HEK293 (cell line): ENCODE results near the gene DFFA.

Experiments used
- CTCF ChIA-PET: fragments of 350-600 bp; formaldehyde crosslinking; extraction: SDS; loops from one replicate; lab custom pipeline; 2021; ENCODE audit warnings: antibody characterized with exemption; lab: Yijun Ruan, JAX
- POLR2A ChIA-PET: fragments of 300-600 bp; formaldehyde crosslinking; extraction: SDS; loops from one replicate; lab custom pipeline; 2020; ENCODE audit warnings: antibody characterized with exemption, inconsistent platforms; lab: Yijun Ruan, JAX
- H3K27ac ChIP-seq: fragments of 200-500 bp; sonication (Bioruptor generic); 2 replicates; pipeline ENCODE4 v1.5.1; 2014; ENCODE audit warnings: low read depth, low read length, control low read depth, inconsistent platforms; ENCODE audit errors: extremely low read depth
- H3K36me3 ChIP-seq, 2 experiments: fragments of 200-500 bp in 1 of 2; sonication (Bioruptor generic) in 1 of 2; 1 replicate in 1 of 2; 2 replicates in 1 of 2; pipeline ENCODE4 v1.5.1; 2014 to 2017; ENCODE audit warnings: inconsistent platforms in 2 of 2, low read length in 2 of 2; ENCODE audit not compliant: control insufficient read depth in 2 of 2, insufficient read depth in 1 of 2
- H3K4me1 ChIP-seq: fragments of 200-500 bp; sonication (Bioruptor generic); 2 replicates; pipeline ENCODE4 v1.5.1; 2014; ENCODE audit warnings: mild to moderate bottlenecking, low read length, inconsistent platforms; ENCODE audit not compliant: control insufficient read depth, insufficient read depth
- H3K4me3 ChIP-seq: 2 replicates; pipeline ENCODE4 v1.5.1; 2011; ENCODE audit warnings: low read depth, mild to moderate bottlenecking, control low read depth, low read length, moderate library complexity
- H3K9me3 ChIP-seq: fragments of 200-500 bp; sonication (Bioruptor generic); 2 replicates; pipeline ENCODE4 v1.5.1; 2014; ENCODE audit warnings: low read depth, low read length, inconsistent platforms; ENCODE audit not compliant: control insufficient read depth, insufficient read depth
- GFI1B ChIP-seq: fragments of 450-650 bp; formaldehyde crosslinking; IDR thresholded peaks from 2 replicates; pipeline ENCODE4 v1.5.1; 2016; ENCODE audit warnings: missing biosample characterization, missing genetic modification characterization
- KLF16 ChIP-seq: fragments of 450-650 bp; formaldehyde crosslinking; IDR thresholded peaks from 2 replicates; pipeline ENCODE4 v1.5.1; 2017; ENCODE audit warnings: missing biosample characterization, missing genetic modification characterization
- MEIS1 ChIP-seq: sonication (generic); formaldehyde crosslinking; IDR thresholded peaks from 2 replicates; pipeline ENCODE4 v1.8.1; 2022; ENCODE audit warnings: missing genetic modification reagents, mild to moderate bottlenecking, borderline replicate concordance
- MZF1 ChIP-seq: fragments of 450-650 bp; formaldehyde crosslinking; IDR thresholded peaks from 2 replicates; pipeline ENCODE4 v1.5.1; 2017; ENCODE audit warnings: missing biosample characterization, missing genetic modification characterization, borderline replicate concordance
- SCRT1 ChIP-seq: fragments of 450-650 bp; formaldehyde crosslinking; IDR thresholded peaks from 2 replicates; pipeline ENCODE4 v1.5.1; 2016; ENCODE audit warnings: missing biosample characterization, missing genetic modification characterization, borderline replicate concordance
- SP3 ChIP-seq: fragments of 450-650 bp; formaldehyde crosslinking; IDR thresholded peaks from 2 replicates; pipeline ENCODE4 v1.5.1; 2016; ENCODE audit warnings: missing biosample characterization, missing genetic modification characterization
- ZBTB21 ChIP-seq: fragments of 450-650 bp; formaldehyde crosslinking; IDR thresholded peaks from 2 replicates; pipeline ENCODE4 v1.5.1; 2017; ENCODE audit warnings: missing biosample characterization, missing genetic modification characterization
- ZBTB7A ChIP-seq: fragments of 450-650 bp; formaldehyde crosslinking; IDR thresholded peaks from 2 replicates; pipeline ENCODE4 v1.5.1; 2016; ENCODE audit warnings: low read depth, missing biosample characterization, missing genetic modification characterization
- ZFP41 ChIP-seq: fragments of 450-650 bp; formaldehyde crosslinking; IDR thresholded peaks from 2 replicates; pipeline ENCODE4 v1.5.1; 2016; ENCODE audit warnings: missing biosample characterization, missing genetic modification characterization, borderline replicate concordance
- ZNF174 ChIP-seq: fragments of 450-650 bp; formaldehyde crosslinking; IDR thresholded peaks from 2 replicates; pipeline ENCODE4 v1.5.0; 2017; ENCODE audit warnings: missing biosample characterization, mild to moderate bottlenecking, missing genetic modification characterization
- ZNF175 ChIP-seq: fragments of 450-650 bp; formaldehyde crosslinking; IDR thresholded peaks from 2 replicates; pipeline ENCODE4 v1.5.1; 2016; ENCODE audit warnings: missing biosample characterization, missing genetic modification characterization
- ZNF184 ChIP-seq: fragments of 450-650 bp; IDR thresholded peaks from 2 replicates; pipeline ENCODE4 v1.5.1; 2018; ENCODE audit warnings: missing biosample characterization, mild to moderate bottlenecking, missing genetic modification characterization
- ZNF221 ChIP-seq: fragments of 450-650 bp; formaldehyde crosslinking; IDR thresholded peaks from 2 replicates; pipeline ENCODE4 v1.5.1; 2017; ENCODE audit warnings: missing biosample characterization, missing genetic modification characterization, borderline replicate concordance
- ZNF266 ChIP-seq: fragments of 450-650 bp; formaldehyde crosslinking; IDR thresholded peaks from 2 replicates; pipeline ENCODE4 v1.5.1; 2016; ENCODE audit warnings: missing biosample characterization, missing genetic modification characterization, low read depth
- ZNF311 ChIP-seq: fragments of 450-650 bp; formaldehyde crosslinking; IDR thresholded peaks from 2 replicates; pipeline ENCODE4 v1.5.1; 2017; ENCODE audit warnings: missing biosample characterization, missing genetic modification characterization, borderline replicate concordance
- ZNF350 ChIP-seq: fragments of 450-650 bp; formaldehyde crosslinking; IDR thresholded peaks from 2 replicates; pipeline ENCODE4 v1.5.0; 2017; ENCODE audit warnings: missing biosample characterization, mild to moderate bottlenecking, missing genetic modification characterization
- ZNF366 ChIP-seq: fragments of 450-650 bp; formaldehyde crosslinking; conservative IDR thresholded peaks from 2 replicates; pipeline ENCODE4 v1.5.1; 2016; ENCODE audit warnings: missing biosample characterization, missing genetic modification characterization
- ZNF394 ChIP-seq: fragments of 450-650 bp; formaldehyde crosslinking; IDR thresholded peaks from 2 replicates; pipeline ENCODE4 v1.5.1; 2016; ENCODE audit warnings: missing biosample characterization, missing genetic modification characterization, mild to moderate bottlenecking, moderate library complexity, borderline replicate concordance
- ZNF514 ChIP-seq: fragments of 450-650 bp; formaldehyde crosslinking; IDR thresholded peaks from 2 replicates; pipeline ENCODE4 v1.5.1; 2016; ENCODE audit warnings: missing biosample characterization, missing genetic modification characterization
- ZNF521 ChIP-seq: fragments of 450-650 bp; formaldehyde crosslinking; IDR thresholded peaks from 2 replicates; pipeline ENCODE4 v1.5.1; 2017; ENCODE audit warnings: missing biosample characterization, mild to moderate bottlenecking, missing genetic modification characterization
- ZNF561 ChIP-seq: fragments of 450-650 bp; IDR thresholded peaks from 2 replicates; pipeline ENCODE4 v1.5.1; 2018; ENCODE audit warnings: missing biosample characterization, missing genetic modification characterization, borderline replicate concordance
- ZNF623 ChIP-seq: fragments of 450-650 bp; formaldehyde crosslinking; IDR thresholded peaks from 2 replicates; pipeline ENCODE4 v1.5.1; 2016; ENCODE audit warnings: missing biosample characterization, missing genetic modification characterization
- ZNF664 ChIP-seq: fragments of 450-650 bp; formaldehyde crosslinking; IDR thresholded peaks from 2 replicates; pipeline ENCODE4 v1.5.1; 2016; ENCODE audit warnings: missing biosample characterization, missing genetic modification characterization
- ZNF830 ChIP-seq: fragments of 450-650 bp; IDR thresholded peaks from 2 replicates; pipeline ENCODE4 v1.5.0; 2018; ENCODE audit warnings: missing biosample characterization, missing genetic modification characterization, low read depth, mild to moderate bottlenecking, moderate library complexity
- ZXDB ChIP-seq: fragments of 450-650 bp; formaldehyde crosslinking; IDR thresholded peaks from 2 replicates; pipeline ENCODE4 v1.5.1; 2016; ENCODE audit warnings: missing biosample characterization, missing genetic modification characterization
- TF ChIP-seq, protein P1 (sequence below): fragments of 450-650 bp; formaldehyde crosslinking; IDR thresholded peaks from 2 replicates; pipeline ENCODE4 v1.5.1; 2016; ENCODE audit warnings: missing biosample characterization, missing genetic modification characterization
- TF ChIP-seq, protein P2 (sequence below): fragments of 450-650 bp; formaldehyde crosslinking; IDR thresholded peaks from 2 replicates; pipeline ENCODE4 v1.5.1; 2016; ENCODE audit warnings: missing biosample characterization, missing genetic modification characterization
- TF ChIP-seq, protein P3 (sequence below): fragments of 450-650 bp; formaldehyde crosslinking; conservative IDR thresholded peaks from 2 replicates; pipeline ENCODE4 v1.5.1; 2016; ENCODE audit warnings: low read depth, missing biosample characterization, missing genetic modification characterization
- TF ChIP-seq, protein P4 (sequence below): fragments of 450-650 bp; formaldehyde crosslinking; IDR thresholded peaks from 2 replicates; pipeline ENCODE4; 2016; ENCODE audit warnings: missing biosample characterization, missing genetic modification characterization

Gene DFFA

DNA sequence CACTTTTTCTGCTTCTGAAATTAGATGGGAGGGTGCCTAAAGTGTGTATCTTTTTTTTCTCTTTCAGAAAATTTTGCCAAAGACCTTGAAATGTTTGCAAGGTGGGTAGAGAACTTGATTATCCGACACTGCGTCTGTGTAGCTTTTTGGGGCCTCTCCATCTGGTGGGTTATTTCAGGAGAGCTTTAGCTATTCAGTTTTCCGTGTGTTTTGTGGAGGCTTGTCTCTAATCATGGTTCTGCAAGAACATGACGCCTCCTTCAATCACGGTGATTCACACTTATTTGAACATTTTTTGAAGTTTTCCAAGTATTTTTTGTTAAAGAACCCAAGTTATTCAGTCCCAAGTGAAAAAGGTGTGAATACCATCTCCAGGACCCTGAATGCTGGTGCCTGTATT, 37.7 kb downstream of the DFFA start:
- Histone ChIP-seq H3K27ac (no peak overlapping the region), H3K9me3 (no peaks in the 10 kb centered on the region), H3K4me3 (no peak overlapping the region), H3K36me3 (peaks cover 0 to 27% of the 10 kb centered on the region in 2 experiments; a peak in 2 of 3 replicates), H3K4me1 (no peaks in the 10 kb centered on the region)
- TF ChIP-seq ZBTB21 (tag by site-specific recombination) (no peak), ZNF175 (tag by site-specific recombination) (no peak), ZFP41 (tag by site-specific recombination) (no peak), GFI1B (tag by site-specific recombination) (no peak), ZNF521 (tag by site-specific recombination) (no peak), ZNF366 (no peak), SCRT1 (tag by site-specific recombination) (no peak), ZNF174 (tag by site-specific recombination) (no peak), SP3 (tag by site-specific recombination) (no peak), ZNF221 (tag by site-specific recombination) (no peak), MEIS1 (CRISPR knock-in tag) (no peak), ZNF266 (tag by site-specific recombination) (no peak), ZXDB (no peak), ZNF623 (tag by site-specific recombination) (no peak)
- TF ChIP-seq, protein P1, sequence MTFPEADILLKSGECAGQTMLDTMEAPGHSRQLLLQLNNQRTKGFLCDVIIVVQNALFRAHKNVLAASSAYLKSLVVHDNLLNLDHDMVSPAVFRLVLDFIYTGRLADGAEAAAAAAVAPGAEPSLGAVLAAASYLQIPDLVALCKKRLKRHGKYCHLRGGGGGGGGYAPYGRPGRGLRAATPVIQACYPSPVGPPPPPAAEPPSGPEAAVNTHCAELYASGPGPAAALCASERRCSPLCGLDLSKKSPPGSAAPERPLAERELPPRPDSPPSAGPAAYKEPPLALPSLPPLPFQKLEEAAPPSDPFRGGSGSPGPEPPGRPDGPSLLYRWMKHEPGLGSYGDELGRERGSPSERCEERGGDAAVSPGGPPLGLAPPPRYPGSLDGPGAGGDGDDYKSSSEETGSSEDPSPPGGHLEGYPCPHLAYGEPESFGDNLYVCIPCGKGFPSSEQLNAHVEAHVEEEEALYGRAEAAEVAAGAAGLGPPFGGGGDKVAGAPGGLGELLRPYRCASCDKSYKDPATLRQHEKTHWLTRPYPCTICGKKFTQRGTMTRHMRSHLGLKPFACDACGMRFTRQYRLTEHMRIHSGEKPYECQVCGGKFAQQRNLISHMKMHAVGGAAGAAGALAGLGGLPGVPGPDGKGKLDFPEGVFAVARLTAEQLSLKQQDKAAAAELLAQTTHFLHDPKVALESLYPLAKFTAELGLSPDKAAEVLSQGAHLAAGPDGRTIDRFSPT (tag by site-specific recombination): no peak
- TF ChIP-seq, protein P2, sequence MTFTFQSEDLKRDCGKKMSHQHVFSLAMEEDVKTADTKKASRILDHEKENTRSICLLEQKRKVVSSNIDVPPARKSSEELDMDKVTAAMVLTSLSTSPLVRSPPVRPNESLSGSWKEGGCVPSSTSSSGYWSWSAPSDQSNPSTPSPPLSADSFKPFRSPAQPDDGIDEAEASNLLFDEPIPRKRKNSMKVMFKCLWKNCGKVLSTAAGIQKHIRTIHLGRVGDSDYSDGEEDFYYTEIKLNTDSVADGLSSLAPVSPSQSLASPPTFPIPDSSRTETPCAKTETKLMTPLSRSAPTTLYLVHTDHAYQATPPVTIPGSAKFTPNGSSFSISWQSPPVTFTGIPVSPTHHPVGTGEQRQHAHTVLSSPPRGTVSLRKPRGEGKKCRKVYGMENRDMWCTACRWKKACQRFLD (tag by site-specific recombination): no peak
- TF ChIP-seq, protein P3, sequence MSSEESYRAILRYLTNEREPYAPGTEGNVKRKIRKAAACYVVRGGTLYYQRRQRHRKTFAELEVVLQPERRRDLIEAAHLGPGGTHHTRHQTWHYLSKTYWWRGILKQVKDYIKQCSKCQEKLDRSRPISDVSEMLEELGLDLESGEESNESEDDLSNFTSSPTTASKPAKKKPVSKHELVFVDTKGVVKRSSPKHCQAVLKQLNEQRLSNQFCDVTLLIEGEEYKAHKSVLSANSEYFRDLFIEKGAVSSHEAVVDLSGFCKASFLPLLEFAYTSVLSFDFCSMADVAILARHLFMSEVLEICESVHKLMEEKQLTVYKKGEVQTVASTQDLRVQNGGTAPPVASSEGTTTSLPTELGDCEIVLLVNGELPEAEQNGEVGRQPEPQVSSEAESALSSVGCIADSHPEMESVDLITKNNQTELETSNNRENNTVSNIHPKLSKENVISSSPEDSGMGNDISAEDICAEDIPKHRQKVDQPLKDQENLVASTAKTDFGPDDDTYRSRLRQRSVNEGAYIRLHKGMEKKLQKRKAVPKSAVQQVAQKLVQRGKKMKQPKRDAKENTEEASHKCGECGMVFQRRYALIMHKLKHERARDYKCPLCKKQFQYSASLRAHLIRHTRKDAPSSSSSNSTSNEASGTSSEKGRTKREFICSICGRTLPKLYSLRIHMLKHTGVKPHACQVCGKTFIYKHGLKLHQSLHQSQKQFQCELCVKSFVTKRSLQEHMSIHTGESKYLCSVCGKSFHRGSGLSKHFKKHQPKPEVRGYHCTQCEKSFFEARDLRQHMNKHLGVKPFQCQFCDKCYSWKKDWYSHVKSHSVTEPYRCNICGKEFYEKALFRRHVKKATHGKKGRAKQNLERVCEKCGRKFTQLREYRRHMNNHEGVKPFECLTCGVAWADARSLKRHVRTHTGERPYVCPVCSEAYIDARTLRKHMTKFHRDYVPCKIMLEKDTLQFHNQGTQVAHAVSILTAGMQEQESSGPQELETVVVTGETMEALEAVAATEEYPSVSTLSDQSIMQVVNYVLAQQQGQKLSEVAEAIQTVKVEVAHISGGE (tag by site-specific recombination): no peak
- ChIA-PET CTCF (interaction anchor here (0.7 to 9.3 kb wide), 3 partner anchors 60 to 944 kb away, joined by 3 to 148 read pairs (median 4); no protein-coding TSS in a partner anchor), POLR2A (no interaction called here)

DNA sequence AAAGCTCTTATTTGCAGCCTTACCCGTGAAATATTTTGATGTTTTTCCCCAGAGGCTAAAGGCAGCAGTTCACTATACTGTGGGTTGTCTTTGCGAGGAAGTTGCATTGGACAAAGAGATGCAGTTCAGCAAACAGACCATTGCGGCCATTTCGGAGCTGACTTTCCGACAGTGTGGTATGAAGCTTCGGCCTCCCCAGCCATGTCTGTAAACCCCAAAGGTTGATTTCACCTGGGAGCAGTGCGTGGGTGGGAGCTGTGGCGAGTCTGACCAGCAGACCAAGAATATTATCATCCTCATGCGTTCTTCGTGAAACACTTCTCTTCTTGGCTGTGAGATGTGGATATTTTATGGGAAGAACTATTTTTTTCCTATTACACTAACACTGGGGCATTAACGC, 38.5 kb downstream of the DFFA start:
- no peaks in the 10 kb centered on the region for H3K4me1 ChIP-seq
- no peak overlapping the region for H3K27ac ChIP-seq
- no peaks in the 10 kb centered on the region for H3K9me3 ChIP-seq
- ChIA-PET CTCF (interaction anchor here (0.7 to 9.3 kb wide), 2 partner anchors 61 to 1245 kb away, joined by 3 to 148 read pairs; no protein-coding TSS in a partner anchor), POLR2A (no interaction called here)
- peaks cover 0 to 27% of the 10 kb centered on the region in 2 experiments; a peak in 2 of 3 replicates for H3K36me3 ChIP-seq
- H3K4me3 ChIP-seq: no peak overlapping the region
- TF ChIP-seq ZNF664 (tag by site-specific recombination) (no peak), ZBTB7A (tag by site-specific recombination) (no peak), ZNF830 (tag by site-specific recombination) (no peak), ZNF350 (tag by site-specific recombination) (no peak), ZNF514 (tag by site-specific recombination) (no peak), GFI1B (tag by site-specific recombination) (no peak), KLF16 (tag by site-specific recombination) (no peak), ZNF394 (no peak), ZNF561 (tag by site-specific recombination) (no peak), MZF1 (no peak), ZNF311 (no peak), ZNF184 (tag by site-specific recombination) (no peak)
- TF ChIP-seq, protein P4, sequence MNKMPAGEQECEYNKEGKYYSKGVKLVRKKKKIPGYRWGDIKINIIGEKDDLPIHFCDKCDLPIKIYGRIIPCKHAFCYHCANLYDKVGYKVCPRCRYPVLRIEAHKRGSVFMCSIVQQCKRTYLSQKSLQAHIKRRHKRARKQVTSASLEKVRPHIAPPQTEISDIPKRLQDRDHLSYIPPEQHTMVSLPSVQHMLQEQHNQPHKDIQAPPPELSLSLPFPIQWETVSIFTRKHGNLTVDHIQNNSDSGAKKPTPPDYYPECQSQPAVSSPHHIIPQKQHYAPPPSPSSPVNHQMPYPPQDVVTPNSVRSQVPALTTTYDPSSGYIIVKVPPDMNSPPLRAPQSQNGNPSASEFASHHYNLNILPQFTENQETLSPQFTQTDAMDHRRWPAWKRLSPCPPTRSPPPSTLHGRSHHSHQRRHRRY (tag by site-specific recombination): no peak
